Measurements from ENCODE around the gene FIGN. TPM values are rescaled to one million over a fixed set of nuclear protein-coding genes. Genes with fewer than 3 reads are reported as not detected.

FIGN gene
- total and polyA plus RNA-seq, 9 of the 15 experiments (the other 6 are each of a cell fraction or from before 2014, with no cell fraction given) = 0.02 TPM; not detected in 8

GRCh38 chr2:163664610-163665009 lies 71.2 kb downstream of the FIGN start (continued):
- TF ChIP-seq ZNF785 (CRISPR knock-in tag; IDR thresholded peaks at IDR 0.05) = no peak

- H3K27me3 ChIP-seq (ENCODE audit: control insufficient read depth in 2 of 2, insufficient read depth in 2 of 2, low read length in 2 of 2) = no peaks in the 10 kb centered on the region
- POLR2A ChIA-PET = no interaction called here
- H3K36me3 ChIP-seq (ENCODE audit: control insufficient read depth, insufficient read depth, low read length) = no peaks in the 10 kb centered on the region
- WGBS (ENCODE audit: insufficient coverage, low coverage, missing lambda C conversion rate) = 0% methylated on average over 4 of the region's 4 CpGs
- CTCF ChIA-PET (ENCODE audit: low intra/inter-chr PET ratio) = no interaction called here
- no peak overlapping the region for H2AFZ ChIP-seq (ENCODE audit: low read depth, low read length)
- FAIRE-seq (no peak), DNase-seq (ENCODE audit: extremely low read depth in 1 of 4, low spot score in 3 of 4) (no peak), ATAC-seq (no peak)
- in situ Hi-C loops (cut with MboI) (no loop called here), intact Hi-C loops (cut with micrococcal nuclease) (no loop called here)
- no peak overlapping the region for H3K4me3 ChIP-seq
- H3K4me2 ChIP-seq (ENCODE audit: insufficient read depth, low read length) = no peak overlapping the region
- no peaks in the 10 kb centered on the region for H3K4me1 ChIP-seq (replicated peaks in 1 of 2; ENCODE audit: control insufficient read depth in 2 of 2, insufficient read depth in 2 of 2, low read length in 2 of 2)
- 0 out of 2 replicates have a peak, but pooled peaks cover 2% of the 10 kb centered on the region for H3K9me3 ChIP-seq (replicated peaks; ENCODE audit: control insufficient read depth, insufficient read depth, low read depth, low read length)
- H3K27ac ChIP-seq (ENCODE audit: extremely low read depth, low read depth, low read length) = no peak overlapping the region
- no peaks in the 10 kb centered on the region for H3K9me1 ChIP-seq (ENCODE audit: control insufficient read depth, insufficient read depth, low read length)
- TF ChIP-seq ZFP91 (CRISPR knock-in tag; IDR thresholded peaks at IDR 0.05) (no peak), MCM7 (IDR thresholded peaks at IDR 0.05) (no peak), ZKSCAN8 (CRISPR knock-in tag; IDR thresholded peaks at IDR 0.05) (no peak), DNMT1 (IDR thresholded peaks at IDR 0.05) (no peak), TAF15 (IDR thresholded peaks at IDR 0.05; ENCODE audit: low read depth, low read length) (no peak), SAFB2 (IDR thresholded peaks at IDR 0.05; ENCODE audit: borderline replicate concordance, low read depth, low read length, severe bottlenecking) (no peak), ELF1 (tag; IDR thresholded peaks at IDR 0.05) (no peak), ZBTB33 (CRISPR knock-in tag; IDR thresholded peaks at IDR 0.05) (no peak), DIDO1 (tag; IDR thresholded peaks at IDR 0.05; ENCODE audit: low read depth) (no peak)
- no TSS peak for BruUV-seq (replicated peaks)
- no peaks in the 10 kb centered on the region for H4K20me1 ChIP-seq (replicated peaks; ENCODE audit: control insufficient read depth, insufficient read depth, low read length)
- no peak overlapping the region for H3K9ac ChIP-seq (ENCODE audit: insufficient read depth in 1 of 2, low read depth in 2 of 2, low read length in 2 of 2)
- H3K79me2 ChIP-seq (ENCODE audit: control insufficient read depth, insufficient read depth, low read length) = no peaks in the 10 kb centered on the region
Measured at GRCh38 chr2:163662141-163662780, 73.5 kb downstream of the FIGN start.

All from K562 (cell line).